ENCODE measurements around the gene EIPR1. TPM values are rescaled to one million over a fixed set of nuclear protein-coding genes. Genes with fewer than 3 reads are reported as not detected.

Gene EIPR1
- total and polyA plus RNA-seq, 2 experiments from 2014 or later: 17.4 to 46.3 TPM

DNA sequence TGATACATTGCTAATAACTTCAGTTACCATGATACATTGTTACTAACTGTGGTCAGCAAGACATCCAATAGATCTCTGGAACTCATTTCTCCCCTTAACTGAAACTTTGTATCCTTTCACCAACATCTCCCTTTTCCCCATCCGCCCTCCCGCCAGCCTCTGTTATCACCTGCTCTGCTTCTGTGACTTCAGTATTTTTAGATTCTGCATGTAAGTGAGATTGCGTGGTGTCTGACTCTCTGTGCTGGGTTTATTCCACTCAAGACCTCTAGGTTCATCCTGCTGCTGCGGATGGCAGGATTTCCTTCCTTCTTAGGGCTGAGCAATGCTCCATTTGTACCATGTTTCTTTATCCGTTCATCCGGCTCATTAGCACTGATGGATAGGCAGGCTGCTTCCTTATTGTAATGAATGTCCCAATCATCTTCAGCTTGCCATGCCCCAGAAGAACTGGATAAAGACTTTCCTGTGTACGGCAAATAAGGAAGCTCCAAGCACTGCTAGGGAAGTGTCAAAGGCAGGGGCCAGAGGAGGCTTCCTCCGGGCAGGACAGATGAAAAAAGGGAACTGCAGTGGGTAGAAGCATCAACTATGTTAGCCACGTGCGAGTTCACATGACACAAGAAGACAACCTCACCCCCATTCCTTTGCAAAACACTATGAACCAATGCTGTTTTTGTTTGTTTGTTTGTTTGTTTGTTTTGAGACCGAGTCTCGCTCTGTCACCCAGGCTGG, 113.4 kb downstream of the EIPR1 start:
- no peaks in the 10 kb centered on the region for H3F3A ChIP-seq (replicated peaks; ENCODE audit: low read depth)
- no peak overlapping the region for H3K4me3 Mint-ChIP-seq
- no peaks in the 10 kb centered on the region for H3K27me3 ChIP-seq (ENCODE audit: insufficient read depth)

More for the DNA sequence above, 113.4 kb downstream of the EIPR1 start:
- Histone ChIP-seq H3K4me2 (no peak overlapping the region), H3K4me3 (no peak overlapping the region), H4K20me1 (replicated peaks; ENCODE audit: insufficient read depth) (peaks cover 13% of the 10 kb centered on the region; the same call in 1 of the 2 replicates), H3K9me2 (ENCODE audit: insufficient read depth) (no peaks in the 10 kb centered on the region), H3K27ac (ENCODE audit: low read depth) (no peak overlapping the region), H3K36me3 (ENCODE audit: insufficient read depth) (no peaks in the 10 kb centered on the region), H2AFZ (no peak overlapping the region), H3K4me1 (ENCODE audit: insufficient read depth) (no peaks in the 10 kb centered on the region), H3K79me2 (replicated peaks; ENCODE audit: insufficient read depth) (0 out of 2 replicates have a peak, but pooled peaks cover 5% of the 10 kb centered on the region)
- Mint-ChIP-seq H3K9me3 (no peaks in the 10 kb centered on the region), H3K36me3 (ENCODE audit: low read depth) (no peaks in the 10 kb centered on the region), H3K27me3 (ENCODE audit: insufficient read depth, low read depth, poor library complexity) (peaks cover 5% of the 10 kb centered on the region), H3K27ac (no peak overlapping the region), H3K4me1 (peaks cover 23% of the 10 kb centered on the region)
- DNase-seq (ENCODE audit: low spot score): no peak
- ATAC-seq: no peak
- TF ChIP-seq CREB1 (CRISPR knock-in tag; IDR thresholded peaks at IDR 0.05; ENCODE audit: low read depth) (no peak), POLR2AphosphoS5 (IDR thresholded peaks at IDR 0.05; ENCODE audit: low read depth) (no peak), ZNF331 (CRISPR knock-in tag; IDR thresholded peaks at IDR 0.05; ENCODE audit: low read depth) (no peak), NANOG (IDR thresholded peaks at IDR 0.05; ENCODE audit: borderline replicate concordance) (no peak), EZH2 (IDR thresholded peaks at IDR 0.05; ENCODE audit: low read depth, unreplicated experiment) (no peak), JUNB (IDR thresholded peaks at IDR 0.05; ENCODE audit: unreplicated experiment) (no peak), EZH2phosphoT487 (IDR thresholded peaks at IDR 0.05; ENCODE audit: unreplicated experiment) (no peak), STAT1 (IDR thresholded peaks at IDR 0.05; ENCODE audit: unreplicated experiment) (no peak)
- TF ChIP-seq, protein P1, sequence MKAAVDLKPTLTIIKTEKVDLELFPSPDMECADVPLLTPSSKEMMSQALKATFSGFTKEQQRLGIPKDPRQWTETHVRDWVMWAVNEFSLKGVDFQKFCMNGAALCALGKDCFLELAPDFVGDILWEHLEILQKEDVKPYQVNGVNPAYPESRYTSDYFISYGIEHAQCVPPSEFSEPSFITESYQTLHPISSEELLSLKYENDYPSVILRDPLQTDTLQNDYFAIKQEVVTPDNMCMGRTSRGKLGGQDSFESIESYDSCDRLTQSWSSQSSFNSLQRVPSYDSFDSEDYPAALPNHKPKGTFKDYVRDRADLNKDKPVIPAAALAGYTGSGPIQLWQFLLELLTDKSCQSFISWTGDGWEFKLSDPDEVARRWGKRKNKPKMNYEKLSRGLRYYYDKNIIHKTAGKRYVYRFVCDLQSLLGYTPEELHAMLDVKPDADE (IDR thresholded peaks at IDR 0.05): no peak
- TF ChIP-seq, protein P2, sequence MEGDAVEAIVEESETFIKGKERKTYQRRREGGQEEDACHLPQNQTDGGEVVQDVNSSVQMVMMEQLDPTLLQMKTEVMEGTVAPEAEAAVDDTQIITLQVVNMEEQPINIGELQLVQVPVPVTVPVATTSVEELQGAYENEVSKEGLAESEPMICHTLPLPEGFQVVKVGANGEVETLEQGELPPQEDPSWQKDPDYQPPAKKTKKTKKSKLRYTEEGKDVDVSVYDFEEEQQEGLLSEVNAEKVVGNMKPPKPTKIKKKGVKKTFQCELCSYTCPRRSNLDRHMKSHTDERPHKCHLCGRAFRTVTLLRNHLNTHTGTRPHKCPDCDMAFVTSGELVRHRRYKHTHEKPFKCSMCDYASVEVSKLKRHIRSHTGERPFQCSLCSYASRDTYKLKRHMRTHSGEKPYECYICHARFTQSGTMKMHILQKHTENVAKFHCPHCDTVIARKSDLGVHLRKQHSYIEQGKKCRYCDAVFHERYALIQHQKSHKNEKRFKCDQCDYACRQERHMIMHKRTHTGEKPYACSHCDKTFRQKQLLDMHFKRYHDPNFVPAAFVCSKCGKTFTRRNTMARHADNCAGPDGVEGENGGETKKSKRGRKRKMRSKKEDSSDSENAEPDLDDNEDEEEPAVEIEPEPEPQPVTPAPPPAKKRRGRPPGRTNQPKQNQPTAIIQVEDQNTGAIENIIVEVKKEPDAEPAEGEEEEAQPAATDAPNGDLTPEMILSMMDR (conservative IDR thresholded peaks at IDR 0.05; ENCODE audit: low read depth in 2 of 2): no peak
- TF ChIP-seq, protein P3, sequence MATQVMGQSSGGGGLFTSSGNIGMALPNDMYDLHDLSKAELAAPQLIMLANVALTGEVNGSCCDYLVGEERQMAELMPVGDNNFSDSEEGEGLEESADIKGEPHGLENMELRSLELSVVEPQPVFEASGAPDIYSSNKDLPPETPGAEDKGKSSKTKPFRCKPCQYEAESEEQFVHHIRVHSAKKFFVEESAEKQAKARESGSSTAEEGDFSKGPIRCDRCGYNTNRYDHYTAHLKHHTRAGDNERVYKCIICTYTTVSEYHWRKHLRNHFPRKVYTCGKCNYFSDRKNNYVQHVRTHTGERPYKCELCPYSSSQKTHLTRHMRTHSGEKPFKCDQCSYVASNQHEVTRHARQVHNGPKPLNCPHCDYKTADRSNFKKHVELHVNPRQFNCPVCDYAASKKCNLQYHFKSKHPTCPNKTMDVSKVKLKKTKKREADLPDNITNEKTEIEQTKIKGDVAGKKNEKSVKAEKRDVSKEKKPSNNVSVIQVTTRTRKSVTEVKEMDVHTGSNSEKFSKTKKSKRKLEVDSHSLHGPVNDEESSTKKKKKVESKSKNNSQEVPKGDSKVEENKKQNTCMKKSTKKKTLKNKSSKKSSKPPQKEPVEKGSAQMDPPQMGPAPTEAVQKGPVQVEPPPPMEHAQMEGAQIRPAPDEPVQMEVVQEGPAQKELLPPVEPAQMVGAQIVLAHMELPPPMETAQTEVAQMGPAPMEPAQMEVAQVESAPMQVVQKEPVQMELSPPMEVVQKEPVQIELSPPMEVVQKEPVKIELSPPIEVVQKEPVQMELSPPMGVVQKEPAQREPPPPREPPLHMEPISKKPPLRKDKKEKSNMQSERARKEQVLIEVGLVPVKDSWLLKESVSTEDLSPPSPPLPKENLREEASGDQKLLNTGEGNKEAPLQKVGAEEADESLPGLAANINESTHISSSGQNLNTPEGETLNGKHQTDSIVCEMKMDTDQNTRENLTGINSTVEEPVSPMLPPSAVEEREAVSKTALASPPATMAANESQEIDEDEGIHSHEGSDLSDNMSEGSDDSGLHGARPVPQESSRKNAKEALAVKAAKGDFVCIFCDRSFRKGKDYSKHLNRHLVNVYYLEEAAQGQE (IDR thresholded peaks at IDR 0.05; ENCODE audit: unreplicated experiment): no peak
- TF ChIP-seq, protein P4, sequence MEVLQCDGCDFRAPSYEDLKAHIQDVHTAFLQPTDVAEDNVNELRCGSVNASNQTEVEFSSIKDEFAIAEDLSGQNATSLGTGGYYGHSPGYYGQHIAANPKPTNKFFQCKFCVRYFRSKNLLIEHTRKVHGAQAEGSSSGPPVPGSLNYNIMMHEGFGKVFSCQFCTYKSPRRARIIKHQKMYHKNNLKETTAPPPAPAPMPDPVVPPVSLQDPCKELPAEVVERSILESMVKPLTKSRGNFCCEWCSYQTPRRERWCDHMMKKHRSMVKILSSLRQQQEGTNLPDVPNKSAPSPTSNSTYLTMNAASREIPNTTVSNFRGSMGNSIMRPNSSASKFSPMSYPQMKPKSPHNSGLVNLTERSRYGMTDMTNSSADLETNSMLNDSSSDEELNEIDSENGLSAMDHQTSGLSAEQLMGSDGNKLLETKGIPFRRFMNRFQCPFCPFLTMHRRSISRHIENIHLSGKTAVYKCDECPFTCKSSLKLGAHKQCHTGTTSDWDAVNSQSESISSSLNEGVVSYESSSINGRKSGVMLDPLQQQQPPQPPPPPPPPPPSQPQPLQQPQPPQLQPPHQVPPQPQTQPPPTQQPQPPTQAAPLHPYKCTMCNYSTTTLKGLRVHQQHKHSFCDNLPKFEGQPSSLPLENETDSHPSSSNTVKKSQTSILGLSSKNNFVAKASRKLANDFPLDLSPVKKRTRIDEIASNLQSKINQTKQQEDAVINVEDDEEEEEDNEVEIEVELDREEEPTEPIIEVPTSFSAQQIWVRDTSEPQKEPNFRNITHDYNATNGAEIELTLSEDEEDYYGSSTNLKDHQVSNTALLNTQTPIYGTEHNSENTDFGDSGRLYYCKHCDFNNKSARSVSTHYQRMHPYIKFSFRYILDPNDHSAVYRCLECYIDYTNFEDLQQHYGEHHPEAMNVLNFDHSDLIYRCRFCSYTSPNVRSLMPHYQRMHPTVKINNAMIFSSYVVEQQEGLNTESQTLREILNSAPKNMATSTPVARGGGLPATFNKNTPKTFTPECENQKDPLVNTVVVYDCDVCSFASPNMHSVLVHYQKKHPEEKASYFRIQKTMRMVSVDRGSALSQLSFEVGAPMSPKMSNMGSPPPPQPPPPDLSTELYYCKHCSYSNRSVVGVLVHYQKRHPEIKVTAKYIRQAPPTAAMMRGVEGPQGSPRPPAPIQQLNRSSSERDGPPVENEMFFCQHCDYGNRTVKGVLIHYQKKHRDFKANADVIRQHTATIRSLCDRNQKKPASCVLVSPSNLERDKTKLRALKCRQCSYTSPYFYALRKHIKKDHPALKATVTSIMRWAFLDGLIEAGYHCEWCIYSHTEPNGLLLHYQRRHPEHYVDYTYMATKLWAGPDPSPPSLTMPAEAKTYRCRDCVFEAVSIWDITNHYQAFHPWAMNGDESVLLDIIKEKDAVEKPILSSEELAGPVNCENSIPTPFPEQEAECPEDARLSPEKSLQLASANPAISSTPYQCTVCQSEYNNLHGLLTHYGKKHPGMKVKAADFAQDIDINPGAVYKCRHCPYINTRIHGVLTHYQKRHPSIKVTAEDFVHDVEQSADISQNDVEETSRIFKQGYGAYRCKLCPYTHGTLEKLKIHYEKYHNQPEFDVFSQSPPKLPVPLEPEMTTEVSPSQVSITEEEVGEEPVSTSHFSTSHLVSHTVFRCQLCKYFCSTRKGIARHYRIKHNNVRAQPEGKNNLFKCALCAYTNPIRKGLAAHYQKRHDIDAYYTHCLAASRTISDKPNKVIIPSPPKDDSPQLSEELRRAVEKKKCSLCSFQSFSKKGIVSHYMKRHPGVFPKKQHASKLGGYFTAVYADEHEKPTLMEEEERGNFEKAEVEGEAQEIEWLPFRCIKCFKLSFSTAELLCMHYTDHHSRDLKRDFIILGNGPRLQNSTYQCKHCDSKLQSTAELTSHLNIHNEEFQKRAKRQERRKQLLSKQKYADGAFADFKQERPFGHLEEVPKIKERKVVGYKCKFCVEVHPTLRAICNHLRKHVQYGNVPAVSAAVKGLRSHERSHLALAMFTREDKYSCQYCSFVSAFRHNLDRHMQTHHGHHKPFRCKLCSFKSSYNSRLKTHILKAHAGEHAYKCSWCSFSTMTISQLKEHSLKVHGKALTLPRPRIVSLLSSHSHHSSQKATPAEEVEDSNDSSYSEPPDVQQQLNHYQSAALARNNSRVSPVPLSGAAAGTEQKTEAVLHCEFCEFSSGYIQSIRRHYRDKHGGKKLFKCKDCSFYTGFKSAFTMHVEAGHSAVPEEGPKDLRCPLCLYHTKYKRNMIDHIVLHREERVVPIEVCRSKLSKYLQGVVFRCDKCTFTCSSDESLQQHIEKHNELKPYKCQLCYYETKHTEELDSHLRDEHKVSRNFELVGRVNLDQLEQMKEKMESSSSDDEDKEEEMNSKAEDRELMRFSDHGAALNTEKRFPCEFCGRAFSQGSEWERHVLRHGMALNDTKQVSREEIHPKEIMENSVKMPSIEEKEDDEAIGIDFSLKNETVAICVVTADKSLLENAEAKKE (CRISPR knock-in tag; IDR thresholded peaks at IDR 0.05): no peak
